Activated CD8-positive, alpha-beta memory T cell treated with anti-CD3 and anti-CD28 coated beads, Interleukin-2, amount 50 U/mL, for 24 hours (primary cell): Measurements from ENCODE around the gene KCNA5.

ENCODE experiments used
- DNase-seq: peaks from one replicate; pipeline ENCODE4 v3.0.0-alpha.2; 2020; ENCODE audit errors: extremely low read depth

KCNA5 gene

DNA sequence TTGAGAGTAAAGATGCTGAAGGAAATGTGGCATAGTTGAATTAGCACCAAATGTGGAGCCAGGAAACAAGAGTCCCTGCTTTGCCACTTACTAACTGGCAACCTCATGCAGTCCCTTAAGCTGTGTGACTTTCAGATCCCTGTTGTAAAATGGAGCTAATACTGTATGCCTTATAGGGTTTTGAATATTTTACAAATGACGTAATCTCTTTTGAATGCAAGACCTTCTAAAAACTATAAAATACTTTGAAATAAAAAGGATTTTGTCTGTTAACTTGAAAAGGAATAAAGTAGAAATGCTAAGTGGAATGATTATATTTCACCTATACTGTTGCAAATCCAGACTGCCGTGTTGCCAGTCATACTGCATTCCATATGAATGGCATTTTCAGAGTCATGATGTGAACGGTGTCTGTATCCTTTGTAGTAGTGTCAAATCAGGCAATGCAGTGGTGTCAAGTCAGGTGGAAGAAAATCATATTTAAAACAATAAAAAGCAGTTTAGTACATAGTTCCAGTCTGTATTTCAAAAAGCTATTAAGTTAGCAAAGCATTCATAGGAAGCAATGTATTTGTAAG, 21.3 kb downstream of the KCNA5 start:
- DNase-seq = no peak

DNA sequence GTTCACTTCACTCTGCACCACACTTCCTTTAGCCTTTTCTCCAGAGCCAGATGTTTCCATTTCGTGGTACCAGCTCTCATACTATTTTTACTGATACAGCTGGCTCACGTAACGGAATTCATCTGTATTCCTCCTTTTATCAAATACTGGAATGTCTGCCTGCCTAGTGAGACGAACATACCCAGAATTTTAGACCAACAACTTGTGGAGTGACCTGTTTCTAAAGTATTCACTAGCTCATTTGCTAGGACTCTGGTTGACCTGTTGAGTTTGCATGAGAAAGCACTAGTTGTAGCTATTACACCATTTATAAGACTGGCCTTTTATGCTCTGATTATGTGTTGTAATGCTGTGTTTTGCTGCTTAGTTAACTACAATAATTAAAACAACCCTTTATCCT, 22.6 kb downstream of the KCNA5 start:
- no peak for DNase-seq

GRCh38 chr12:5068126-5068525, 24.4 kb downstream of the KCNA5 start:
- no peak for DNase-seq

GRCh38 chr12:5068619-5069018, 24.9 kb downstream of the KCNA5 start:
- DNase-seq = no peak

DNA sequence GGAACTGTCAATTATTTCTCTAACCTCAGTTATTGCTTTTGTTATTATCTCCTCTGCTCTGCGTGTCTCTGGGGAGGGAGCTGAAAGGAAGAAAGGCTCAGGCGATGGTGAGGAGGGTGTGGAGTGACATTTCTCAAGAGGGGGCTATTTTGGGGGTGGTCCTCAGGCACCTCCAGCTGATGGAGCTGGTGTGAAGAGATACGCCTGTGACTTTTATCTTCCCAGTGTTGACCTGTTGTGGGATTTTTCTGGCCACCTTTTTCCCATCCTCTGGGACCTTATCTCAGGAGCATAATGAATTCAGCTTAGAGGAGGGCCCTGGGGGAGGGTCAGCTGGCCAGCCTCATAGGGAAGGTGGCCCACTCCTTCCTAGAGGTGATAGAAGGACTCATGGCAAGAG, 26.4 kb downstream of the KCNA5 start:
- no peak for DNase-seq

- DNase-seq = no peak
These were observed 27.8 kb downstream of the KCNA5 start for GRCh38 chr12:5071496-5071895.

GRCh38 chr12:5072311-5072710, 28.6 kb downstream of the KCNA5 start:
- DNase-seq = no peak

DNA sequence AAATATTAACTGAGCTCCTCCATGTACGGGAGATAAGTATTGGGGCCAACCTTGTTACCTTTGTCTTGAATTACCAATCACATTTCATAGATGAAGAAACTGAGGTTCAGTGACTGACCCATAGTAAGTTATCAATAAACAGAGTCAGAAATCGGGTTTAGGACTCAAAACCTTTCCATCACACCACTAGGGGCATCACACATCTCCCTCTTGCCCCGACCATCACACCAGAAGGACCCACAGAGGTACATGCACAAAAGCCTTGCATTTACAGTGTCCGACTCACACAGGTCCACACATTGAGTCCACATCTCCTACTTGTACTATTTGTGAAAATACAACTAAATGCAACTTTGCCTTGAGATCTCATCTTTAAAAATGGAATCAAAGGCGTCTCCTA, 29.4 kb downstream of the KCNA5 start:
- DNase-seq = no peak

GRCh38 chr12:5073853-5074252, 30.2 kb downstream of the KCNA5 start:
- DNase-seq = no peak

GRCh38 chr12:5076761-5077160, 33.1 kb downstream of the KCNA5 start:
- no peak for DNase-seq

- DNase-seq = no peak
These were observed 34.7 kb downstream of the KCNA5 start for GRCh38 chr12:5078423-5078822.

DNA sequence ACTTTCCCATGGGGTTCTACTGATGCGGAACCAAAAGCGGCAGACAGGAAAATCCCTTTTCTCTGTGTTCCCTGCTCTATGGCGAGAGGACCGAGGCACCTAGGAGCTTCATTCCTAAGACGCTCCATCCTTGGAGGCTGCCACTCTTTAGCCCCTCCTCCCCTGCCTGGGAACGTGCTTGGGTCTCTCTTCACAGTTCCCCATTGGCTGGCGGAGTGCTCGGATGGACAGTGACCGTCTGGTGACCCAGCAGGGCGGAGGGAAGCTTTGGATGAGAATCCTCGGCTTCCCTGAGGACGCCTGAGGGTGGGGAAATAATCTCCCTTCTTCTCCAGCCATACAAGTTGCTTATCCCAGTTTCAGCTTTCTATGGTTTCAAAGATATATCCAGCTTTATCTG, 37.3 kb downstream of the KCNA5 start:
- no peak for DNase-seq

DNA sequence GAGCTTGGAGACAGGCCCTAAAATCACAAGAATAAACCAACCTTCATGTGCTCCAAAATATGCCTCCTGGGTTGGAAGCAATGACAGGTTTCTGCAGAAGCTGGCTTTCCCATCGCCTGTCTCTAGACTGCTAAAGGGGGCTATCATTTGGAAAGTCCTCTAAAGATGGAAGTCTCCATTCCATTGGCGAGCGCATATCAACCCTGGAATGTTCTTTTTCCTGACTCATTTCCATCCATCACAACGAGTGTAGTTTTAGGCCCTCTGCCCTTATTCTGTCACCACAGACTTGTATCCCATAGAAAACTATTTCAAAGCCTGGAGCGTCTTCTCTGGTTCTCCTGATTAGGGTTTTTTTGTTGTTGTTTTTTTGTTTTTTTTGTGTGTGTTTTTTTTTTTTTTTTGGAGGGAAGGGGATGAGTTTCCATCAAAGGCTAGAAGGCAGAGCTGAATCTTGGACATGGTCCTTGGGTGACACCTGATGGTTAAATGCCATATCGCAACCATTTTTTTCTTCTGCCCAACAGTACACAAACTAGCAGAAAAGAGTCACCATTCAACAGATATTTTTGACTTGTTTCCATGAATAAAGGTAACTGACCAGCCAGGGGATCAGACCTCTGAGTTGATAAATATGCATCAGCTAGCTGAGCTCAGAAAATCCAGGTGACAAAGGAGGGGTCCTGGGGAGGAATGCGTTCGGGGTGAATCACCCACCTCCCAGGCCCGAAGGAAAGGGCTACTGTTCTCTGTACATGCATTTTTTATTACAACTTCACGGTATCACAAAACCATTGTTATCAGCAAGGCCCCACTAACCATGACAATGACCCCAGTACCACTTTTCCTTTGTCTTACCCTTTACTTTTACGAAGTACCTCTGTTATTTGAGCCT, 40.5 kb downstream of the KCNA5 start:
- no peak for DNase-seq

DNA sequence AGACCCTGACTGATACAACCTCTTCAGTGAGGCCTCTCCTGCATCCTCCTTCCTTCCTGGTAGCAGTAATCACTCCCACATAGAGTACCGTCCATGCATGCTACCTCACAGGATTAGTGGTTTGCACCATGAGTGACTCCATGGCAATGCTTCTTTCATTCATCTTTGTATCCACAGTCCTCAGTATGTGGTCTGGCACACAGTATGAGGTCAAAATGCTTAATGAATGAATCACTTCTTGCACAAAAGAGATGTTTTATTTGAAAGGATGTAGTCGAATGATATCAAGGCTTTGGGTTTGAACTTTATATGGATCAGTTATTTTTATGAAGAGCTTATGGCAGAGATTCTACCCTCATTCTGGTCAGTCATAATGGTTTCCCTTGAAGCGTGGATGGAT, 42.2 kb downstream of the KCNA5 start:
- DNase-seq = no peak

DNA sequence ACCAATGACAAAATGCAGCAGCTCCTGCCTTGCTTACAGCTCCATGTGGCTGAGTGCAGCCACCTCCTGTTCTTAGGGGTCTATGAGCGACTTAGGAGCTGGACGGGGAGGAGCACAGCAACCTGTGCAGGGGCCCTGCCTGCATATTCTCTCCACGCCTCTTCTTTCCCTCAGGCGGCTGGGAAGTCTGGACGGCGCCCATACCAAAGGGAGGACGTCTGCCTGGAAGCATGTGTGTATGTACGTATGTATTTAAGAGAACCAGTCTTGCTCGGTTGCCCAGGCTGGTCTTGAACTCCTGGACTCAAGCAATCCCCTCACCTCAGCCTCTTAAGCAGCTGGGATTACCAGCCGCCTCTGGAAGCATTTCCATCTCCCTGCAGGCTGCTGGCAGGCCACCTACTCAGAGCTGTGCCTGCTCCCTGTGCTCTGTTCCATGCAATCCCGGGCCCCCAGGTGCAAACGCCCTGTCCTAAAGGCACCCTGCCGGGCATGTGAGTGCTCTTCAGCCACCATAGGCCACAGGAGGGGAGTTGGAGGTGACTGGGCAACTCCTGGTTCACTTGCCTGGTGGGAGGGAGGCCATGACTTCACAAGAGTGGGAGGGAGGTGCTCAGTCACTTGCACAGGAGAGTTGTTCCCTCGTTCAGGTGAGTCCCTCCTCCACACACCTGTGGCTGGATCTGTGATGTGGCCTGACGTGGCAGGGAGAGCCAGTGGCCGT, 44.3 kb downstream of the KCNA5 start:
- no peak for DNase-seq

GRCh38 chr12:5088586-5089264, 45.0 kb downstream of the KCNA5 start:
- no peak for DNase-seq

DNA sequence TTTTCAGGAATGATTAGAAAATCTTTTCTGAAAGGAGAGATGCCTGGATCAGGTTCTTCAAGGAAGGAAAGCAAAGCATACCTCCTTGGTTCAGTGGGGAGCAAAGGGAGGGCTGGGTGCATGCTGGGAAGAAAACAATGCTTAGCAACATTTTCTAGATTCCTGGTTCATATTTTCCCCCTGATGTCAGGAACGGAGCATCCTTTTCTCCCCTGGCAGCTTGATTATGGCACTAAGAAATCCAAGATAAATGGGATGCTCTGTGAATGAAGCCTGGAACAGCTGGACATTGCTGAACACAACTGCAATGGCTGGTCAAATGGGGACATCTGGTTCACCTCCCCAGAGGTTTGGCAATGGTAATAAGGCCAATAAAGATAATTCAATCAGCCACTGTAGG, 50.9 kb downstream of the KCNA5 start:
- DNase-seq = no peak

- DNase-seq = no peak
These were observed 51.3 kb downstream of the KCNA5 start for GRCh38 chr12:5094986-5095385.
